LNCAP (cell line): ENCODE results near the gene SLC24A2.

Experiments used
- TF ChIP-seq, protein P1 (sequence below): fragments of 450-650 bp; IDR thresholded peaks from 2 replicates; pipeline ENCODE4 v1.5.1; 2017; ENCODE audit warnings: mild to moderate bottlenecking

Gene SLC24A2

DNA sequence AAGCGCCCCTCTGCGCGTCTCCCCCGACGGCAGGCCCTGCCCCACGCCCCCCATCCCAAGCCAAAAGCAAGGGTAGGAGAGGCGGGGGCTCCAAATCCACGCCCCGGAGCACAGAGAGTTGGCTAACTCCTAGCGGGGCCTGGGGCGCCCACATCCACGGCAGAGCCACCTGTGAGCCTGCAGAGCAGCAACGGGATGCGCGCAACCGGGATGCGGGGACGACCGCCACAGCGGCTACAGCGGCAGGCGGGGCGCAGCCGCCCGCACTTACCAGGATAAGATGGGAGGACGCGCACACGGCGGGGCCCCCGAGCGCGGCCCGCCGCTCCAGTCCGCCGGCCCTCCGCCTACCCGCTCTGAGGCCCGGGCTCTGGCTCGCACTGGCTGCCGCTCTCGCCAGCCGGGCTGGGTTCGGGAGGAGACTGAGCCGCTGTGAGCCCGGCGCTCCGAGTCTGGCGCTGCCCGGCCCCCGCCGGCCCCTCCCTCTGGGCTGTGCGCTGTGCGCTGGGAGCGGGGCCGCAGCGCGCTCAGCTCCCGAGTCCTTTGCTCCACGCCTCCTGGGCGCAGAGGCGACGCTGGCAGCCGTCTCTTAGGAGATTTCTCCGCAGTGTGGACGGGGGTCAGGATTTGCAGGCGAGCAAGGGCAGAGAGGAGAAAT is at the start of gene SLC24A2:
Gene SLC24A2, minus strand, starts transcription at position 424 of the 658 bp plus-strand sequence.
- TF ChIP-seq, protein P1, sequence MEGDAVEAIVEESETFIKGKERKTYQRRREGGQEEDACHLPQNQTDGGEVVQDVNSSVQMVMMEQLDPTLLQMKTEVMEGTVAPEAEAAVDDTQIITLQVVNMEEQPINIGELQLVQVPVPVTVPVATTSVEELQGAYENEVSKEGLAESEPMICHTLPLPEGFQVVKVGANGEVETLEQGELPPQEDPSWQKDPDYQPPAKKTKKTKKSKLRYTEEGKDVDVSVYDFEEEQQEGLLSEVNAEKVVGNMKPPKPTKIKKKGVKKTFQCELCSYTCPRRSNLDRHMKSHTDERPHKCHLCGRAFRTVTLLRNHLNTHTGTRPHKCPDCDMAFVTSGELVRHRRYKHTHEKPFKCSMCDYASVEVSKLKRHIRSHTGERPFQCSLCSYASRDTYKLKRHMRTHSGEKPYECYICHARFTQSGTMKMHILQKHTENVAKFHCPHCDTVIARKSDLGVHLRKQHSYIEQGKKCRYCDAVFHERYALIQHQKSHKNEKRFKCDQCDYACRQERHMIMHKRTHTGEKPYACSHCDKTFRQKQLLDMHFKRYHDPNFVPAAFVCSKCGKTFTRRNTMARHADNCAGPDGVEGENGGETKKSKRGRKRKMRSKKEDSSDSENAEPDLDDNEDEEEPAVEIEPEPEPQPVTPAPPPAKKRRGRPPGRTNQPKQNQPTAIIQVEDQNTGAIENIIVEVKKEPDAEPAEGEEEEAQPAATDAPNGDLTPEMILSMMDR: no peak

GRCh38 chr9:19830796-19831195 is 42.0 kb upstream of the SLC24A2 start:
- TF ChIP-seq, protein P1: no peak

GRCh38 chr9:19828576-19829109 is 39.8 kb upstream of the SLC24A2 start:
- TF ChIP-seq, protein P1: no peak

- TF ChIP-seq, protein P1: no peak
Measured at GRCh38 chr9:19816769-19817168, 27.9 kb upstream of the SLC24A2 start.

DNA sequence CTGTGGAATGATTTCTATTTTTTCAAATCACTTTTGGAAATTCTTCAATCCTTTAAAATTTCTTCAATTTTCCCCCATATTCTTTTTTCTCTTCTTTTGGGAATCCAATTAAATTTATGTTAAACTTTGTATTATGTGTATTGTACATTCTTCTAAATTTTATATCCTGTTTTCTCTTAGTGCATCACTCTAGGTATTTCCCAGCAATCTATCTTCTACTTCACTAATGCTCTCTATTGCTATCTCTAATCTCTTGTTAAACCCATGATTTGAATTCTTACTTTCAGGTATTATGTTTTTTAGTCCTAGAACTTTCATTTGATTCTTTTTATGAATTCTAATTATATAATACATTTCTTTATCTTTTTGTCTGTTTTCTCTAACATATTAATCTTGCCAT is 23.4 kb upstream of the SLC24A2 start:
- TF ChIP-seq, protein P1: no peak

DNA sequence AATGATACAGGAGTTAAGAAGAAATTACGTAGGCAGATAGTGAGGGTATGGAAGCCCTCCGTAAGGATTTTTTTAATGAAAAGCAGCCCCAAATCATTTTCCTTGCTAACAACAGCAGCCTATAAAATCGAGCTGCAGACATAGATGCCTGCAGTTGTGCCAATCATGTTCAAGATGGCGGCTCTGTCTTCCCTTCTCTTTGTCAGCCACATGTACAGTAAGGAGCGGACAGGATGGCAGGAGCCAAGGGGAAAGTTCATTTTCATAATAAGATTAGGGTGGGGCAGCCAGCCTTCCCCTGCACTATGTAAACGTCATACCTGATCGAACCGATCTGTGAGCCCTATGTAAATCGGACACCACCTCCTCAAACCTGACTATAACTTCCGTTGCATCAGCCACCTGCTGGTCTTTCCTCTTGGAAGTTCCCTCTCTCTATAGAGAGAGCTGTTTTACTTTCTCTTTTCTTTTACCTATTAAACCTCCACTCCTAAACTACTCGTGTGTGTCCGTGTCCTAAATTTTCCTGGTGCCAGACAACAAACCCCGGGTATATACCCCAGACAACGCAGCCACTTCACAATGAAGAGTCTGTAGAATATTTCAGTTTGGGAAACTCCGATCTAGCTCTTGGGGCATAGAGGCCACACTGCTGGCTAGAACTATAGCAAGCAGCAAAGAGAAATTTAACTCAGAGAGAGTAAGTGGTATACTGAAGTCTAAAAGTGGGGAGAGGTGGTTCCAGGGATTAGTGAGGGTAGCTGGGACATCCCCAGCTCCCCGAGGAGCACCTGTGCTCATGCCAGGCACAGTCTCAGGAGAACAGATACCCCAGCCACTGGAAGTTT is 20.8 kb upstream of the SLC24A2 start:
- TF ChIP-seq, protein P1: no peak

GRCh38 chr9:19807182-19807892 is 18.5 kb upstream of the SLC24A2 start:
- TF ChIP-seq, protein P1: no peak
